Measurements from ENCODE around the gene GRM8.

- TF ChIP-seq, protein P1, sequence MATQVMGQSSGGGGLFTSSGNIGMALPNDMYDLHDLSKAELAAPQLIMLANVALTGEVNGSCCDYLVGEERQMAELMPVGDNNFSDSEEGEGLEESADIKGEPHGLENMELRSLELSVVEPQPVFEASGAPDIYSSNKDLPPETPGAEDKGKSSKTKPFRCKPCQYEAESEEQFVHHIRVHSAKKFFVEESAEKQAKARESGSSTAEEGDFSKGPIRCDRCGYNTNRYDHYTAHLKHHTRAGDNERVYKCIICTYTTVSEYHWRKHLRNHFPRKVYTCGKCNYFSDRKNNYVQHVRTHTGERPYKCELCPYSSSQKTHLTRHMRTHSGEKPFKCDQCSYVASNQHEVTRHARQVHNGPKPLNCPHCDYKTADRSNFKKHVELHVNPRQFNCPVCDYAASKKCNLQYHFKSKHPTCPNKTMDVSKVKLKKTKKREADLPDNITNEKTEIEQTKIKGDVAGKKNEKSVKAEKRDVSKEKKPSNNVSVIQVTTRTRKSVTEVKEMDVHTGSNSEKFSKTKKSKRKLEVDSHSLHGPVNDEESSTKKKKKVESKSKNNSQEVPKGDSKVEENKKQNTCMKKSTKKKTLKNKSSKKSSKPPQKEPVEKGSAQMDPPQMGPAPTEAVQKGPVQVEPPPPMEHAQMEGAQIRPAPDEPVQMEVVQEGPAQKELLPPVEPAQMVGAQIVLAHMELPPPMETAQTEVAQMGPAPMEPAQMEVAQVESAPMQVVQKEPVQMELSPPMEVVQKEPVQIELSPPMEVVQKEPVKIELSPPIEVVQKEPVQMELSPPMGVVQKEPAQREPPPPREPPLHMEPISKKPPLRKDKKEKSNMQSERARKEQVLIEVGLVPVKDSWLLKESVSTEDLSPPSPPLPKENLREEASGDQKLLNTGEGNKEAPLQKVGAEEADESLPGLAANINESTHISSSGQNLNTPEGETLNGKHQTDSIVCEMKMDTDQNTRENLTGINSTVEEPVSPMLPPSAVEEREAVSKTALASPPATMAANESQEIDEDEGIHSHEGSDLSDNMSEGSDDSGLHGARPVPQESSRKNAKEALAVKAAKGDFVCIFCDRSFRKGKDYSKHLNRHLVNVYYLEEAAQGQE (IDR thresholded peaks at IDR 0.05; ENCODE audit: insufficient read depth in 1 of 2, low read depth in 2 of 2, low read length in 1 of 2): no peak
- TF ChIP-seq TCF7L2 (IDR thresholded peaks at IDR 0.05; ENCODE audit: low read depth, low read length): no peak
- TF ChIP-seq, protein P2, sequence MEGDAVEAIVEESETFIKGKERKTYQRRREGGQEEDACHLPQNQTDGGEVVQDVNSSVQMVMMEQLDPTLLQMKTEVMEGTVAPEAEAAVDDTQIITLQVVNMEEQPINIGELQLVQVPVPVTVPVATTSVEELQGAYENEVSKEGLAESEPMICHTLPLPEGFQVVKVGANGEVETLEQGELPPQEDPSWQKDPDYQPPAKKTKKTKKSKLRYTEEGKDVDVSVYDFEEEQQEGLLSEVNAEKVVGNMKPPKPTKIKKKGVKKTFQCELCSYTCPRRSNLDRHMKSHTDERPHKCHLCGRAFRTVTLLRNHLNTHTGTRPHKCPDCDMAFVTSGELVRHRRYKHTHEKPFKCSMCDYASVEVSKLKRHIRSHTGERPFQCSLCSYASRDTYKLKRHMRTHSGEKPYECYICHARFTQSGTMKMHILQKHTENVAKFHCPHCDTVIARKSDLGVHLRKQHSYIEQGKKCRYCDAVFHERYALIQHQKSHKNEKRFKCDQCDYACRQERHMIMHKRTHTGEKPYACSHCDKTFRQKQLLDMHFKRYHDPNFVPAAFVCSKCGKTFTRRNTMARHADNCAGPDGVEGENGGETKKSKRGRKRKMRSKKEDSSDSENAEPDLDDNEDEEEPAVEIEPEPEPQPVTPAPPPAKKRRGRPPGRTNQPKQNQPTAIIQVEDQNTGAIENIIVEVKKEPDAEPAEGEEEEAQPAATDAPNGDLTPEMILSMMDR (IDR thresholded peaks at IDR 0.05): no peak
- TF ChIP-seq SIN3A (IDR thresholded peaks at IDR 0.05; ENCODE audit: borderline replicate concordance, insufficient read depth, low read depth, low read length): no peak
- no peak for TF ChIP-seq POLR2AphosphoS5 (IDR thresholded peaks at IDR 0.05; ENCODE audit: low read depth, low read length)
Measured at GRCh38 chr7:126495001-126495400, 757.7 kb downstream of the GRM8 start.
